Mammary epithelial cell (primary cell): ENCODE measurements around the gene KLHL6.

Experiments
- CTCF ChIP-seq, 2 donors: IDR thresholded peaks in 1 of 2; conservative IDR thresholded peaks in 1 of 2; 2 replicates each; pipeline ENCODE4 v1.5.1; 2011 to 2012; ENCODE audit warnings: inconsistent platforms in 2 of 2, low read length in 2 of 2, mild to moderate bottlenecking in 2 of 2, control low read depth in 1 of 2, low read depth in 1 of 2; ENCODE audit not compliant: insufficient read depth in 1 of 2; ENCODE audit errors: extremely low read depth in 1 of 2
- EZH2 ChIP-seq: IDR thresholded peaks from 2 replicates; pipeline ENCODE4 v1.6.1; 2012; ENCODE audit warnings: low read length, inconsistent platforms, borderline replicate concordance

DNA sequence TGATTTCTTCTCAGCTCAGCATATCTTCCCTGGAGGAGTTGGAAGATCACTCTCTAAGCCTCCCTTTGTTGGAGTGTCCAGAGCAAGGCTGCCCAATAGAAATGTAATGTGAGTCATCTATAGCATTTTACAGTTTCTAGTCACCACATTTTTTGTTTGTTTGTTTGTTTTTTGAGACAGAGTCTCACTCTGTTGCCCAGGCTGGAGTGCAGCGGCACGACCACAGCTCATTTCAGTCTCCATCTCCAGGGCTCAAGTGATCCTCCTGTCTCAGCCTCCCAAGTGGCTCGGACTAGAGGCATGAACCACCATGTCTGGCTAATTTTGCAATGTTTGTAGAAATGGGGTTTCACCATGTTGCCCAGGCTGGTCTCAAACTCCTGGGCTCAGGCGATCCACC, 21.3 kb downstream of the KLHL6 start:
- no peak for TF ChIP-seq CTCF (conservative IDR thresholded peaks at IDR 0.05 in 1 of 2, IDR thresholded peaks at IDR 0.05 in 1 of 2; ENCODE audit: extremely low read depth in 1 of 2, insufficient read depth in 1 of 2, low read depth in 1 of 2, low read length in 2 of 2)
- TF ChIP-seq EZH2: no peak
